Measurements from ENCODE around the gene DTD1. TPM values are rescaled to one million over a fixed set of nuclear protein-coding genes. Genes with fewer than 3 reads are reported as not detected.
A peak's percentile ranks its signal among the peaks of the same experiment; 100 is the strongest.

DTD1 gene
- 10 to 100 TPM; 15.5 to 16.9 TPM for total RNA-seq

GRCh38 chr20:18587665-18588573, at the start of gene DTD1:
TSS of gene DTD1 (plus strand) at chr20:18588054. CDS start at chr20:18588073, 19 bp downstream.
- H3K27ac ChIP-seq, result peak within 1 kb of the TSS; percentile 76 to 81
- peaks cover 0 to 12% of the 10 kb centered on the region in 2 donors for H3K4me1 ChIP-seq
- peak; percentile 58 to 82 for TF ChIP-seq CTCF (IDR thresholded peaks at IDR 0.05)
- no peaks in the 10 kb centered on the region for H3K36me3 ChIP-seq
- no peaks in the 10 kb centered on the region for H3K27me3 ChIP-seq
- DNase-seq (ENCODE audit: low spot score), result peak; percentile 92
- H3K4me3 ChIP-seq, result peak within 1 kb of the TSS; percentile 81 to 96
- no peaks in the 10 kb centered on the region for H3K9me3 ChIP-seq

- H3K27ac ChIP-seq, result no peak overlapping the region
- no peaks in the 10 kb centered on the region for H3K9me3 ChIP-seq
- no peak for TF ChIP-seq CTCF (IDR thresholded peaks at IDR 0.05)
- no peaks in the 10 kb centered on the region for H3K4me1 ChIP-seq
- DNase-seq (ENCODE audit: low spot score), result no peak
- no peak overlapping the region for H3K4me3 ChIP-seq
- H3K36me3 ChIP-seq, result peaks cover 68% of the 10 kb centered on the region
- no peaks in the 10 kb centered on the region for H3K27me3 ChIP-seq
These were observed 46.1 kb upstream of the DTD1 start for GRCh38 chr20:18541741-18542140.

GRCh38 chr20:18543216-18543615, 44.6 kb upstream of the DTD1 start:
- no peaks in the 10 kb centered on the region for H3K9me3 ChIP-seq
- TF ChIP-seq CTCF (IDR thresholded peaks at IDR 0.05), result no peak
- DNase-seq (ENCODE audit: low spot score), result no peak
- H3K4me1 ChIP-seq, result no peaks in the 10 kb centered on the region
- H3K4me3 ChIP-seq, result no peak overlapping the region
- peaks cover 78% of the 10 kb centered on the region for H3K36me3 ChIP-seq
- H3K27me3 ChIP-seq, result no peaks in the 10 kb centered on the region
- H3K27ac ChIP-seq, result no peak overlapping the region

- Histone ChIP-seq H3K27ac (no peak overlapping the region), H3K36me3 (peaks cover 79% of the 10 kb centered on the region), H3K27me3 (no peaks in the 10 kb centered on the region), H3K4me3 (no peak overlapping the region), H3K9me3 (no peaks in the 10 kb centered on the region), H3K4me1 (no peaks in the 10 kb centered on the region)
- DNase-seq (ENCODE audit: low spot score), result no peak
- no peak for TF ChIP-seq CTCF (IDR thresholded peaks at IDR 0.05)
These were observed 43.9 kb upstream of the DTD1 start for GRCh38 chr20:18543932-18544331.

GRCh38 chr20:18545566-18545965, 42.3 kb upstream of the DTD1 start:
- no peak for TF ChIP-seq CTCF (IDR thresholded peaks at IDR 0.05)
- H3K27me3 ChIP-seq, result no peaks in the 10 kb centered on the region
- no peak overlapping the region for H3K4me3 ChIP-seq
- DNase-seq (ENCODE audit: low spot score), result no peak
- no peaks in the 10 kb centered on the region for H3K9me3 ChIP-seq
- peaks cover 85% of the 10 kb centered on the region for H3K36me3 ChIP-seq
- H3K27ac ChIP-seq, result no peak overlapping the region
- no peaks in the 10 kb centered on the region for H3K4me1 ChIP-seq
